DOHH2 (cell line): ENCODE results near the gene LTC4S.

Experiments
- CTCF ChIP-seq: fragments of 200-600 bp; sonication (generic); IDR thresholded peaks from one replicate; pipeline ENCODE4 v1.5.1; 2014; ENCODE audit warnings: antibody characterized with exemption, mild to moderate bottlenecking, low read depth, low read length; ENCODE audit not compliant: poor library complexity, severe bottlenecking
- EZH2phosphoT487 ChIP-seq: fragments of 200-600 bp; sonication (generic); IDR thresholded peaks from 2 replicates; pipeline ENCODE4 v1.6.1; 2017; ENCODE audit warnings: borderline replicate concordance, mild to moderate bottlenecking, antibody characterized with exemption, low read length, moderate library complexity, mixed read lengths

- TF ChIP-seq CTCF (no peak), EZH2phosphoT487 (no peak)
These were observed 19.3 kb downstream of the LTC4S start for GRCh38 chr5:179812997-179813607.
